Effector memory CD8-positive, alpha-beta T cell (primary cell): ENCODE measurements around the gene NEUROG1.
"Not testable (repeated sequence)": the region's sequence is repeated elsewhere in the genome, so short reads cannot be mapped to it uniquely, and the experiment has no call there.

ENCODE experiments used
- ATAC-seq: fragments of 150-1000 bp; cut with Tn5 transposase; replicated peaks from 2 replicates; pipeline ENCODE4 v1.10.0; 2021; ENCODE audit warnings: mild to moderate bottlenecking, moderate library complexity
- DNase-seq, 3 experiments: peaks; one replicate each; pipeline ENCODE4 v3.0.0; 2021
- H3K27ac Mint-ChIP-seq, 2 donors: one replicate each; pipeline ENCODE4 v1.8.0; 2022; ENCODE audit warnings: mild to moderate bottlenecking in 2 of 2, mixed read lengths in 2 of 2, moderate library complexity in 2 of 2
- H3K27me3 Mint-ChIP-seq, 2 donors: one replicate each; pipeline ENCODE4 v1.8.0; 2022; ENCODE audit warnings: mixed read lengths in 2 of 2
- H3K36me3 Mint-ChIP-seq: one replicate; pipeline ENCODE4 v1.8.0; 2022; ENCODE audit warnings: mild to moderate bottlenecking, moderate library complexity, mixed read lengths; ENCODE audit not compliant: insufficient read depth
- H3K4me1 Mint-ChIP-seq, 2 donors: one replicate each; pipeline ENCODE4 v1.8.0; 2022; ENCODE audit warnings: low read depth in 2 of 2, mixed read lengths in 2 of 2
- H3K4me3 Mint-ChIP-seq, 2 donors: one replicate each; pipeline ENCODE4 v1.8.0; 2022; ENCODE audit warnings: mild to moderate bottlenecking in 2 of 2, mixed read lengths in 2 of 2, moderate library complexity in 2 of 2
- H3K9me3 Mint-ChIP-seq, 2 donors: one replicate each; pipeline ENCODE4 v1.8.0; 2022; ENCODE audit warnings: mixed read lengths in 2 of 2

Gene NEUROG1

DNA sequence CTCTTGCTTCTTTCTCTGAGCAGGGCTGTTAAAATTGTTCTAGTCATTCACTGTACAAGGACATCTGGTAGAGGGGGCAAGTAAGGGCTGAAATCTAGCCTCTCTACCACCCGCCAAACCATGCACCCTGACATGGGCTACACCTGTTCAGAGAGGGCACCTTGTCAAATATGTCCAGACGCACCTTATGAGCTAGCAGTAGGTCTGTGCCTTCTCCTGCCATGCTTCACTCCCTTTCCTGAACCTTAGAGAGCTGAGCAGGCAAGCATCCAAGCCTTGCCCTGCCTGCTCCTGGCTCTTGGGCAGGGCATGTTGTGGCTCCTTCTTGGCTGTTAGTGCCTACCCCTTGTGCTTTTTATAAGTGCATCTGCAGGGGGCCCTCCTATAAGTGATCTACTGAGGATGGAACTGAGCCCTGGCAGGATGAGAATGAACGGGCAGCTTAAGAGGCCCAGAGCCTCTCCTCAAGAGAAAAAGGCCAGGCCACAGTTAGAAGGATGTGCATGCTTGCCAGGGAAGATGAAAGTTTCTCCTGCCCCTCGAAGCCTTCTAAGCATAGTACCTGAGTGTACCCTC lies 3.8 kb upstream of the NEUROG1 start:
- ATAC-seq: no peak
- H3K9me3 Mint-ChIP-seq: no peaks in the 10 kb centered on the region
- H3K4me3 Mint-ChIP-seq: no peak overlapping the region
- no peaks in the 10 kb centered on the region for H3K36me3 Mint-ChIP-seq
- H3K27ac Mint-ChIP-seq: no peak overlapping the region
- peaks cover 13 to 20% of the 10 kb centered on the region in 2 donors for H3K4me1 Mint-ChIP-seq
- H3K27me3 Mint-ChIP-seq: peaks cover 75 to 95% of the 10 kb centered on the region in 2 donors
- no peak for DNase-seq

GRCh38 chr5:135538261-135538660 lies 2.5 kb upstream of the NEUROG1 start:
- no peak overlapping the region for H3K27ac Mint-ChIP-seq
- H3K4me1 Mint-ChIP-seq: peaks cover 9 to 14% of the 10 kb centered on the region in 2 donors
- H3K9me3 Mint-ChIP-seq: no peaks in the 10 kb centered on the region
- H3K27me3 Mint-ChIP-seq: peaks cover 80 to 98% of the 10 kb centered on the region in 2 donors
- ATAC-seq: no peak
- no peak for DNase-seq
- no peak overlapping the region for H3K4me3 Mint-ChIP-seq
- no peaks in the 10 kb centered on the region for H3K36me3 Mint-ChIP-seq

DNA sequence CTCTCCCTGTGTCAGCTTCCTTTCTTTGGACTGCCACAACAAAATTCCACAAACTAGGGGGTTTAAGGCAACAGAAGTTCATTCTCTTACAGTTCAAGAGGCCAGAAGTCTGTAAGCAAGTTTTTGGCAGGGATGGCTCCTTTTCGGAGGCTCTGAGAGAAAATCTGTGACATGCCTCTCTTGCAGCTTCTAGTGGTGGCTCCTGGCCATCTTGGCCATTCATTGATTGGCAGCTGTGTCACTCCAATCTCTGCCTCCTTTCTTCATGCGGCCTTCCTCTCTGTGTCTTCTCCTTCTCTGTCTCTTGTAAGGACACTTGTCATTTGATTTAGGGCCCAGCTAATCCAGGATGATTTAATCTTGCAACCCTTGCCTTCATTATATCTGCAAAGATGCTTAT lies 2.0 kb upstream of the NEUROG1 start:
- Mint-ChIP-seq H3K9me3 (no peaks in the 10 kb centered on the region), H3K4me1 (peaks cover 6 to 10% of the 10 kb centered on the region in 2 donors), H3K36me3 (no peaks in the 10 kb centered on the region), H3K27ac (no peak overlapping the region), H3K4me3 (no peak overlapping the region), H3K27me3 (peaks cover 80 to 98% of the 10 kb centered on the region in 2 donors)
- ATAC-seq: no peak
- no peak for DNase-seq

DNA sequence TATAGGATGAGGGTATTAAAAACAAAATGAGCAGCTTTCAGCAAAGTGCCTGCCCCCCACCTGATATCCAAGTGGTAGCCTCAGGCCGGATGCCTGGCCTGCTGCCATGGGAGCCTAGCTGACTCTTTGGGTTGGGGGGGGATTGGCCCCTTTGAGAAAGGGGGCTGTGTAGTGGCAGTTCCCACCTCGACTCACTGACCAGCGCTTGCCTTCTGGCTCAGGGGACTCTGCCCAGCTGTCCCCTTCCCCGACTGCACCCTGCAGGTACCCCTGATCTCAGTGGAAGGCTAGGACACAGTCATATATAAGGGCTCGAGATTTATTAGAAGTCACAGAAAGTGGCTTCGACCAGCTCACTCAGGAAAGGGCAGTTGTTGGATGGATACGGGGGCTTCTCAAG lies 1.5 kb upstream of the NEUROG1 start:
- Mint-ChIP-seq H3K9me3 (no peaks in the 10 kb centered on the region), H3K4me1 (peaks cover 6 to 10% of the 10 kb centered on the region in 2 donors), H3K4me3 (no peak overlapping the region), H3K27me3 (peaks cover 84 to 100% of the 10 kb centered on the region in 2 donors), H3K36me3 (no peaks in the 10 kb centered on the region), H3K27ac (no peak overlapping the region)
- DNase-seq (no peak), ATAC-seq (no peak)

GRCh38 chr5:135535420-135535819 lies 344 bp downstream of the NEUROG1 start:
- ATAC-seq: no peak
- no peaks in the 10 kb centered on the region for H3K9me3 Mint-ChIP-seq

GRCh38 chr5:135534609-135535419 lies 950 bp downstream of the NEUROG1 start:
- H3K27me3 Mint-ChIP-seq: peaks cover 91 to 100% of the 10 kb centered on the region in 2 donors
- ATAC-seq (no peak), DNase-seq (no peak)
- peak overlapping the region; percentile 58 to 72 for H3K4me3 Mint-ChIP-seq
- H3K9me3 Mint-ChIP-seq: no peaks in the 10 kb centered on the region
- no peak overlapping the region for H3K27ac Mint-ChIP-seq
- H3K4me1 Mint-ChIP-seq: peaks cover 6 to 10% of the 10 kb centered on the region in 2 donors
- no peaks in the 10 kb centered on the region for H3K36me3 Mint-ChIP-seq

More at GRCh38 chr5:135535420-135535819, 344 bp downstream of the NEUROG1 start:
- H3K27me3 Mint-ChIP-seq: peaks cover 91 to 100% of the 10 kb centered on the region in 2 donors
- no peaks in the 10 kb centered on the region for H3K36me3 Mint-ChIP-seq
- no peak overlapping the region for H3K27ac Mint-ChIP-seq
- H3K4me3 Mint-ChIP-seq: peak overlapping the region in 1 of 2 donors; percentile 72
- H3K4me1 Mint-ChIP-seq: peaks cover 6 to 10% of the 10 kb centered on the region in 2 donors
- no peak for DNase-seq

GRCh38 chr5:135533794-135534193 lies 2.0 kb downstream of the NEUROG1 start:
- DNase-seq: no peak
- Mint-ChIP-seq H3K36me3 (no peaks in the 10 kb centered on the region), H3K4me3 (no peak overlapping the region), H3K27ac (no peak overlapping the region), H3K4me1 (peaks cover 6 to 10% of the 10 kb centered on the region in 2 donors), H3K27me3 (peaks cover 80 to 93% of the 10 kb centered on the region in 2 donors), H3K9me3 (no peaks in the 10 kb centered on the region)
- ATAC-seq: no peak

DNA sequence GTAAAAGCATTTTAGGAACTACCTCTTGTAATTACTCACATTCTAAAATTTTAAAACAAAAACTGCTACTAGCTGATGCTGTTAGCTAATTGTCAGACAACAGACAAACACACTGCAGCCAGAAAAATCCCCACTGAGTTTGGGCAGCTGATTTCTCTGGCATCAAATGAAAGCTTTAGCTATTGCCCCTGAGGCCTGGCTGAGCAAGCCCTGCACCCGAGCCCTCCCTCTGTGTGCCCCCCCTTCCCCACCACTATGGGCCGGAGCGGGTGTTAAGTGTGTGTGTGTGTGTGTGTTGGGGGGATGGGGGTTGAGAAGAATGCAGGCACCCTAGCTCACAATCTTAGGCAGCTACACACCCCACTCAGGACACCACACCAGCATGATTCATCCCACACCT lies 2.4 kb downstream of the NEUROG1 start:
- Mint-ChIP-seq H3K27ac (no peak overlapping the region), H3K4me1 (peaks cover 6 to 10% of the 10 kb centered on the region in 2 donors), H3K4me3 (no peak overlapping the region), H3K27me3 (peaks cover 76 to 89% of the 10 kb centered on the region in 2 donors), H3K9me3 (no peaks in the 10 kb centered on the region), H3K36me3 (no peaks in the 10 kb centered on the region)
- no peak for DNase-seq
- ATAC-seq: no peak

- peaks cover 71 to 89% of the 10 kb centered on the region in 2 donors for H3K27me3 Mint-ChIP-seq
- H3K4me1 Mint-ChIP-seq, H3K36me3 Mint-ChIP-seq, DNase-seq, H3K9me3 Mint-ChIP-seq, H3K27ac Mint-ChIP-seq, H3K4me3 Mint-ChIP-seq, ATAC-seq: not testable (repeated sequence)
Observed at GRCh38 chr5:135529576-135529975, 6.2 kb downstream of the NEUROG1 start.

DNA sequence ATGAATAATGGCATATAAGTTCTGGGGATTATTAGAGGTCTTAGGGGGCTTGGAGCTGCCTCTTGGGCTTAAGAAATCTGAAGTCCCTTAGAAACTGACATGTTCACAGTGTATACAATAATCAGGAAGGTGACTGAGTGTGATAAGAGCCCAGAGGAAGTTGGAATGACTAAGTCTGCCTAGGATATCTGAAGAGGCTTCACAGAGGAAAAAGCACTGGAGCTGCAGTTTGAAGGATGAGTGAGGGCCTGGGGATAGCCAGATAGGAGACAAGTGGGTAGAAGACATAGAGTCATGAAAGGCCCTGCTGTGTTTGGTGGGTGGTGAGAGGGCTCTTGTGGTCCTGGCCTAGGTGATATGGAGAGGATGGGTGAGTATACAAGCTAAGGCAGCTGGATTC lies 8.8 kb downstream of the NEUROG1 start:
- H3K4me3 Mint-ChIP-seq: no peak overlapping the region
- DNase-seq: no peak
- ATAC-seq: no peak
- H3K4me1 Mint-ChIP-seq: no peaks in the 10 kb centered on the region
- H3K27ac Mint-ChIP-seq: no peak overlapping the region
- H3K36me3 Mint-ChIP-seq: no peaks in the 10 kb centered on the region
- H3K9me3 Mint-ChIP-seq: no peaks in the 10 kb centered on the region
- H3K27me3 Mint-ChIP-seq: peaks cover 67 to 89% of the 10 kb centered on the region in 2 donors

- Mint-ChIP-seq H3K36me3 (no peaks in the 10 kb centered on the region), H3K27me3 (peaks cover 77 to 90% of the 10 kb centered on the region in 2 donors), H3K27ac (no peak overlapping the region), H3K4me3 (no peak overlapping the region), H3K4me1 (no peaks in the 10 kb centered on the region), H3K9me3 (no peaks in the 10 kb centered on the region)
- no peak for DNase-seq
- ATAC-seq: no peak
Observed at GRCh38 chr5:135521964-135522363, 13.8 kb downstream of the NEUROG1 start.

DNA sequence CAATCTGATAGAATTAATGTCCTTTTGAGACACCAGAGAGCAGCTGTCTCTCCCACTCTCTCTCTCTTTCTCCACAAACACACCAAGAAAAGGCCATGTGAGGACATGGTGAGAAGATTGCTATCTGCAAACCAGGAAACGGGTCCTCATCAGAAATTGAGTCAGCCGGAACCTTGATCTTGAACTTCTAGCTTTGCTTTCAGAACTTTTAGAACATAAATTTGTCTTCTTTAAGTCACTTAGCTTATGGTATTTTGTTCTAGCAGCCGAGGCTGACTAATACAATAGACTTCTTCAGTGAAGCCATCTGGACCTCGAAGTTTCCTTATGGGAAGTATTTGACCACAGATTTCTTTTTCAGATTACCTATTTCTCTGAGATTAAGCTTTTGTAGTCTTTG lies 18.1 kb downstream of the NEUROG1 start:
- Mint-ChIP-seq H3K36me3 (no peaks in the 10 kb centered on the region), H3K9me3 (no peaks in the 10 kb centered on the region), H3K4me3 (no peak overlapping the region), H3K4me1 (no peaks in the 10 kb centered on the region), H3K27ac (no peak overlapping the region), H3K27me3 (peaks cover 47 to 49% of the 10 kb centered on the region in 2 donors)
- ATAC-seq (no peak), DNase-seq (no peak)

- ATAC-seq (no peak), DNase-seq (no peak)
- Mint-ChIP-seq H3K36me3 (peaks cover 4% of the 10 kb centered on the region), H3K27ac (no peak overlapping the region), H3K27me3 (peaks cover 35 to 43% of the 10 kb centered on the region in 2 donors), H3K9me3 (no peaks in the 10 kb centered on the region), H3K4me3 (no peak overlapping the region), H3K4me1 (no peaks in the 10 kb centered on the region)
Observed at GRCh38 chr5:135514116-135514515, 21.6 kb downstream of the NEUROG1 start.
